Measurements from ENCODE around the gene ABCA12. TPM values are rescaled to one million over a fixed set of nuclear protein-coding genes. Genes with fewer than 3 reads are reported as not detected.
"Not testable (repeated sequence)": the region's sequence is repeated elsewhere in the genome, so short reads cannot be mapped to it uniquely, and the experiment has no call there.

The ABCA12 gene, protein sequence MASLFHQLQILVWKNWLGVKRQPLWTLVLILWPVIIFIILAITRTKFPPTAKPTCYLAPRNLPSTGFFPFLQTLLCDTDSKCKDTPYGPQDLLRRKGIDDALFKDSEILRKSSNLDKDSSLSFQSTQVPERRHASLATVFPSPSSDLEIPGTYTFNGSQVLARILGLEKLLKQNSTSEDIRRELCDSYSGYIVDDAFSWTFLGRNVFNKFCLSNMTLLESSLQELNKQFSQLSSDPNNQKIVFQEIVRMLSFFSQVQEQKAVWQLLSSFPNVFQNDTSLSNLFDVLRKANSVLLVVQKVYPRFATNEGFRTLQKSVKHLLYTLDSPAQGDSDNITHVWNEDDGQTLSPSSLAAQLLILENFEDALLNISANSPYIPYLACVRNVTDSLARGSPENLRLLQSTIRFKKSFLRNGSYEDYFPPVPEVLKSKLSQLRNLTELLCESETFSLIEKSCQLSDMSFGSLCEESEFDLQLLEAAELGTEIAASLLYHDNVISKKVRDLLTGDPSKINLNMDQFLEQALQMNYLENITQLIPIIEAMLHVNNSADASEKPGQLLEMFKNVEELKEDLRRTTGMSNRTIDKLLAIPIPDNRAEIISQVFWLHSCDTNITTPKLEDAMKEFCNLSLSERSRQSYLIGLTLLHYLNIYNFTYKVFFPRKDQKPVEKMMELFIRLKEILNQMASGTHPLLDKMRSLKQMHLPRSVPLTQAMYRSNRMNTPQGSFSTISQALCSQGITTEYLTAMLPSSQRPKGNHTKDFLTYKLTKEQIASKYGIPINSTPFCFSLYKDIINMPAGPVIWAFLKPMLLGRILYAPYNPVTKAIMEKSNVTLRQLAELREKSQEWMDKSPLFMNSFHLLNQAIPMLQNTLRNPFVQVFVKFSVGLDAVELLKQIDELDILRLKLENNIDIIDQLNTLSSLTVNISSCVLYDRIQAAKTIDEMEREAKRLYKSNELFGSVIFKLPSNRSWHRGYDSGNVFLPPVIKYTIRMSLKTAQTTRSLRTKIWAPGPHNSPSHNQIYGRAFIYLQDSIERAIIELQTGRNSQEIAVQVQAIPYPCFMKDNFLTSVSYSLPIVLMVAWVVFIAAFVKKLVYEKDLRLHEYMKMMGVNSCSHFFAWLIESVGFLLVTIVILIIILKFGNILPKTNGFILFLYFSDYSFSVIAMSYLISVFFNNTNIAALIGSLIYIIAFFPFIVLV (N-terminal part only)
- total RNA-seq = not detected

- Mint-ChIP-seq H3K9me3 (no peaks in the 10 kb centered on the region), H3K4me1 (no peaks in the 10 kb centered on the region), H3K4me3 (no peak within 1 kb of the TSS), H3K27ac (no peak within 1 kb of the TSS), H3K27me3 (no peaks in the 10 kb centered on the region), H3K36me3 (ENCODE audit: low read depth) (no peaks in the 10 kb centered on the region)
- ChIA-PET POLR2A (no interaction called here), CTCF (no interaction called here)
- DNase-seq = no peak
Measured at GRCh38 chr2:215138479-215138878, at the start of gene ABCA12. TSS of gene ABCA12 (minus strand) at chr2:215138626. CDS start at chr2:215138208, 418 bp downstream.

- no peak for DNase-seq
- CTCF ChIA-PET = interaction anchor here (0.8 kb wide), 1 partner anchor 267 kb away, joined by 3 read pairs; no protein-coding TSS in a partner anchor
- H3K27me3 Mint-ChIP-seq = no peaks in the 10 kb centered on the region
- no peaks in the 10 kb centered on the region for H3K4me1 Mint-ChIP-seq
- POLR2A ChIA-PET = no interaction called here
- H3K4me3 Mint-ChIP-seq = no peak overlapping the region
- H3K9me3 Mint-ChIP-seq = no peaks in the 10 kb centered on the region
- no peaks in the 10 kb centered on the region for H3K36me3 Mint-ChIP-seq (ENCODE audit: low read depth)
- H3K27ac Mint-ChIP-seq = no peak overlapping the region
Measured at GRCh38 chr2:215188078-215188477, 49.7 kb upstream of the ABCA12 start.

GRCh38 chr2:215186021-215186420, 47.6 kb upstream of the ABCA12 start:
- Mint-ChIP-seq H3K4me3 (no peak overlapping the region), H3K9me3 (peaks cover 3% of the 10 kb centered on the region), H3K36me3 (ENCODE audit: low read depth) (no peaks in the 10 kb centered on the region), H3K27ac (no peak overlapping the region), H3K27me3 (no peaks in the 10 kb centered on the region), H3K4me1 (no peaks in the 10 kb centered on the region)
- ChIA-PET POLR2A (no interaction called here), CTCF (no interaction called here)
- no peak for DNase-seq

- DNase-seq = no peak
- ChIA-PET CTCF (no interaction called here), POLR2A (no interaction called here)
- peaks cover 3% of the 10 kb centered on the region for H3K9me3 Mint-ChIP-seq
- no peak overlapping the region for H3K4me3 Mint-ChIP-seq
- no peaks in the 10 kb centered on the region for H3K27me3 Mint-ChIP-seq
- H3K27ac Mint-ChIP-seq = no peak overlapping the region
- H3K4me1 Mint-ChIP-seq = no peaks in the 10 kb centered on the region
- H3K36me3 Mint-ChIP-seq (ENCODE audit: low read depth) = no peaks in the 10 kb centered on the region
Measured at GRCh38 chr2:215178121-215178520, 39.7 kb upstream of the ABCA12 start.

DNA sequence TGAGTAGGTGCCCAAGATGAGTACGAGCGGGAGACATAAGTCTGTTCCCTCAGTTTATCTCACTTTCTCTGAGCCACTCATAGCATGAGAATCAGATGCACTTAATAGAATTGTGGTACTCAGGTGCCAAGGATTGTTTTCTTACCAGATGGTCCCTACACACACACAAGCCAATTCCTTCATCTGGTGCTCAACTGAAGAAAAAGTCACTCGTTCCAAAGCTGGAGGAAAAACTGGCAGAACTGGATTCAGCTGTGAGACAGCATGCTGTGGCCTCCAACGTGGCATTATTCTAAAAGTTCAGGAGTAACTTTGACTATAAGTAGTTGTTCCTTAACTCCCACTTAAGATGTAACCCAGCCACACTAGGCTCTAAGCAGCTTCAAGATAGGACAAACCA, 33.4 kb upstream of the ABCA12 start:
- Mint-ChIP-seq H3K27me3 (no peaks in the 10 kb centered on the region), H3K36me3 (ENCODE audit: low read depth) (no peaks in the 10 kb centered on the region), H3K4me1 (peaks cover 7% of the 10 kb centered on the region), H3K27ac (no peak overlapping the region), H3K4me3 (no peak overlapping the region), H3K9me3 (no peaks in the 10 kb centered on the region)
- ChIA-PET POLR2A (no interaction called here), CTCF (no interaction called here)
- no peak for DNase-seq

DNA sequence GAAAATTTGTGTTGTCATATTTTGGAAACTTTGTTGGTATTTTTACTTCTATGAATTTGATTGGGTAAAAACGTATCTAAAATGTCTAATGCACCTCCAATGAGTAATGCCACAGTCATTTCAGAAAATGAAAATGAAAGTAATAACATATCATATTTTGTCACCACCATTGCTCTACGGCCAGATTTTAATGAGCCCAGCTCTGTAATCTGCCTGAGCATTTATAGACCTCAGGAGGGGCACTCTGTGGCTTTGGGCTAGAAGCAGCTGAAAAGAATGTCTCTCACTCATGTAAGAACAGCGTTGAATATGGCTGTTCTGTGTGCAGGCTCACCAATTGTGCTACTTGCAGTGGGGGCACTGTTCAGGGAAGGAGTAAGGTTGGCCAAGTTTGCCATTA, 32.7 kb upstream of the ABCA12 start:
- H3K36me3 Mint-ChIP-seq (ENCODE audit: low read depth) = no peaks in the 10 kb centered on the region
- DNase-seq = no peak
- H3K4me1 Mint-ChIP-seq = peaks cover 7% of the 10 kb centered on the region
- ChIA-PET POLR2A (no interaction called here), CTCF (no interaction called here)
- H3K27me3 Mint-ChIP-seq = no peaks in the 10 kb centered on the region
- H3K9me3 Mint-ChIP-seq = no peaks in the 10 kb centered on the region
- H3K27ac Mint-ChIP-seq = no peak overlapping the region
- H3K4me3 Mint-ChIP-seq = peak overlapping the region; percentile 17

- DNase-seq; H3K9me3 Mint-ChIP-seq; H3K27ac Mint-ChIP-seq; H3K36me3 Mint-ChIP-seq (ENCODE audit: low read depth); H3K4me3 Mint-ChIP-seq; POLR2A ChIA-PET; H3K4me1 Mint-ChIP-seq; CTCF ChIA-PET; H3K27me3 Mint-ChIP-seq: not testable (repeated sequence)
Measured at GRCh38 chr2:215166505-215166904, 28.1 kb upstream of the ABCA12 start.

DNA sequence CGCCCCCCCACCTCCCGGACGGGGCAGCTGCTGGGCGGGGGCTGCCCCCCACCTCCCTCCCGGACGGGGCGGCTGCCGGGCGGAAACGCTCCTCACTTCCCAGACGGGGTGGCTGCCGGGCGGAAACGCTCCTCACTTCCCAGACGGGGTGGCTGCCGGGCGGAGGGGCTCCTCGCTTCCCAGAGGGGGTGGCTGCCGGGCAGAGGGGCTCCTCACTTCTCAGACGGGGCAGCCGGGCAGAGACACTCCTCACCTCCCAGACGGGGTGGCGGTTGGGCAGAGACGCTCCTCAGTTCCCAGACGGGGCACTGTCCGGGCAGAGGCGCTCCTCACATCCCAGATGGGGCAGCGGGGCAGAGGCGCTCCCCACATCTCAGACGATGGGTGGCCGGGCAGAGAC, 24.9 kb upstream of the ABCA12 start:
- H3K9me3 Mint-ChIP-seq; H3K4me1 Mint-ChIP-seq; CTCF ChIA-PET; H3K4me3 Mint-ChIP-seq; DNase-seq; H3K36me3 Mint-ChIP-seq (ENCODE audit: low read depth); POLR2A ChIA-PET; H3K27ac Mint-ChIP-seq; H3K27me3 Mint-ChIP-seq: not testable (repeated sequence)

GRCh38 chr2:215161301-215161829, 22.9 kb upstream of the ABCA12 start:
- no peak for DNase-seq
- Mint-ChIP-seq H3K27me3 (no peaks in the 10 kb centered on the region), H3K4me3 (no peak overlapping the region), H3K4me1 (no peaks in the 10 kb centered on the region), H3K9me3 (peaks cover 5% of the 10 kb centered on the region), H3K27ac (no peak overlapping the region), H3K36me3 (ENCODE audit: low read depth) (no peaks in the 10 kb centered on the region)
- ChIA-PET CTCF (no interaction called here), POLR2A (no interaction called here)

DNA sequence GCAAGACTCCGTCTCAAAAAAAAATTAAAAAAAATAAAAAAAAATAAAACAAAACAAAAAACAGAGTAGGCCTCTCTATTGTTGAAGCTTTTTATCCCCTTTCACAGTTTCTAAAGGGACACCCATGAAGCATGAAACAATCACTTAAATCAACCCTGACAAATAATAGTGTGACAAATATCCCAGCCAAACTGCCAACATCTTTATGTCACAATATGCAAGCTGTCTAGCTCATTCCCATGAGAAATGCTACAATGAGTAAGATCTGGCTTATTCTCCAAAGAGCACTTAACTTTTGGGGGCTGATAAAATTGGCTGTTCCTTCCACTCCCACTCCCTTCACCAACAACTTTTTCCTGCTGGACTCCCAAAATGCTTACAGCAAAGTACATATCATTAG, 21.7 kb upstream of the ABCA12 start:
- no peaks in the 10 kb centered on the region for H3K27me3 Mint-ChIP-seq

DNA sequence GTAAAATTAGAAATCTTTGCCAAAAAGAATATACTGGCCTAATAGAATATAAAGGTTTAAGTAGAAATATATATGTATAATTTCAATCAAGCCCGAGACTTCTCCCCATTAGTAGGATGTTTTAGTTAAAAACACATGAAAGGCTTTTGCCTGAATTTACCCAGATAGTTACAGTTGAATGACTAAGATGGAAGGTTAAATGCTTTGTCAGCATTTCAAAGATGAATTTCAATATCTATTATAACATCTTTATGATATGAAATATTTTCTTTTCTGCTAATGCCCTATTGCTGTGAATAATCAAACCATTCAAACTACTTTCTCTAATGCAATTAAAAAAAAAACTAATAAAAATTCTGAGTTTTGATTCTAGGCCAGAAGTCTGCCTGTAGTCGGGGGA, 18.0 kb upstream of the ABCA12 start:
- H3K4me1 Mint-ChIP-seq = no peaks in the 10 kb centered on the region
- no peaks in the 10 kb centered on the region for H3K36me3 Mint-ChIP-seq (ENCODE audit: low read depth)
- H3K9me3 Mint-ChIP-seq = no peaks in the 10 kb centered on the region
- DNase-seq = no peak
- H3K27ac Mint-ChIP-seq = no peak overlapping the region
- no peaks in the 10 kb centered on the region for H3K27me3 Mint-ChIP-seq
- ChIA-PET CTCF (no interaction called here), POLR2A (no interaction called here)
- no peak overlapping the region for H3K4me3 Mint-ChIP-seq

More for the DNA sequence above, 21.7 kb upstream of the ABCA12 start:
- Mint-ChIP-seq H3K4me1 (no peaks in the 10 kb centered on the region), H3K4me3 (no peak overlapping the region), H3K36me3 (ENCODE audit: low read depth) (no peaks in the 10 kb centered on the region), H3K27ac (no peak overlapping the region), H3K9me3 (peaks cover 5% of the 10 kb centered on the region)
- ChIA-PET CTCF (no interaction called here), POLR2A (no interaction called here)
- DNase-seq = no peak

DNA sequence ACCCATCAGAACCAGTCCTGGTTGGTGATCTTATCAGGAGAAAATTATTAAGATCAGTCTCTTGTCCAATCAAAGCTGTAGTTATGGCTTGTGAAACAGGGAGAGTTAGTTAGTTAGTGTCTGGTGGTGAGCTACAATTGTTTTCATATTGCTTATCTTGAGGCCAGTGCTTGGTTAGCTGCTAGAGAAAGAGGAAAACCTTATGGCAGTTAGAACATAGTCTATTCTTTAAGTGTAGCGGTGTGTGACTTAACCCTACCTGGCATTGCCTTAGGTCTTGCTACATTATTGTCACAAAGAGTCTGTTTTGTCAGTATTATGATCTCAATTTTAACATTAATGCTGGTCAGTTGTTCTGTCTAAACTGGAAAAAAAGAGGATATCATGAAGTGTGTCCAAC, 11.5 kb upstream of the ABCA12 start:
- Mint-ChIP-seq H3K4me1 (no peaks in the 10 kb centered on the region), H3K9me3 (no peaks in the 10 kb centered on the region), H3K27ac (no peak overlapping the region), H3K4me3 (no peak overlapping the region), H3K36me3 (ENCODE audit: low read depth) (no peaks in the 10 kb centered on the region), H3K27me3 (no peaks in the 10 kb centered on the region)
- ChIA-PET POLR2A (no interaction called here), CTCF (no interaction called here)
- no peak for DNase-seq

DNA sequence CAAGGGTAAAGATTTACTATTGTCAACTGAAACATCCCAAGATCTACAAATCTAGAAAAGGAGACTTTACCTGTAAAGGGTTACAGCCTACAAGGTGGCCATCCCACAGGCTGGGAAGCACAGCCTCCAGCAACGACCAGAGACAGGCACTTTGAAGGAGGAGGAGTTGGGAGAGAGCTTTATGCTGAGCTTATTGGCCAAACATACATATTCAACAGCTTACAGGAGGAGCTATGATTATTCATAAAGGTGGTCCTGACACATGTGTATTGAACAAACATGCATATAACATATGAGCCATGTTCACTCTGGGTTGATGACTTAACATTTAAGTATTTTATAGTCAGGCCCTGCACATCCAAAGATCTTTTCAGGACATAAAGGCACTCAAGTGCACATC, 11.1 kb upstream of the ABCA12 start:
- ChIA-PET POLR2A (no interaction called here), CTCF (no interaction called here)
- Mint-ChIP-seq H3K9me3 (no peaks in the 10 kb centered on the region), H3K4me1 (no peaks in the 10 kb centered on the region), H3K4me3 (no peak overlapping the region), H3K27me3 (no peaks in the 10 kb centered on the region), H3K36me3 (ENCODE audit: low read depth) (no peaks in the 10 kb centered on the region), H3K27ac (no peak overlapping the region)
- DNase-seq = no peak

Measured in activated CD4-positive, alpha-beta memory T cell treated with anti-CD3 and anti-CD28 coated beads, Interleukin-2, amount 10 ng/mL, durations not matched to agents 7 days and 5 days (primary cell).